ENCODE measurements around the gene ICA1. TPM values are rescaled to one million over a fixed set of nuclear protein-coding genes. Genes with fewer than 3 reads are reported as not detected.

The ICA1 gene
- total RNA-seq, 5 donors from 2014 or later (not counting 1 experiment from before 2014, with no cell fraction given), result 0.82 to 2.4 (median 1.1) TPM

DNA sequence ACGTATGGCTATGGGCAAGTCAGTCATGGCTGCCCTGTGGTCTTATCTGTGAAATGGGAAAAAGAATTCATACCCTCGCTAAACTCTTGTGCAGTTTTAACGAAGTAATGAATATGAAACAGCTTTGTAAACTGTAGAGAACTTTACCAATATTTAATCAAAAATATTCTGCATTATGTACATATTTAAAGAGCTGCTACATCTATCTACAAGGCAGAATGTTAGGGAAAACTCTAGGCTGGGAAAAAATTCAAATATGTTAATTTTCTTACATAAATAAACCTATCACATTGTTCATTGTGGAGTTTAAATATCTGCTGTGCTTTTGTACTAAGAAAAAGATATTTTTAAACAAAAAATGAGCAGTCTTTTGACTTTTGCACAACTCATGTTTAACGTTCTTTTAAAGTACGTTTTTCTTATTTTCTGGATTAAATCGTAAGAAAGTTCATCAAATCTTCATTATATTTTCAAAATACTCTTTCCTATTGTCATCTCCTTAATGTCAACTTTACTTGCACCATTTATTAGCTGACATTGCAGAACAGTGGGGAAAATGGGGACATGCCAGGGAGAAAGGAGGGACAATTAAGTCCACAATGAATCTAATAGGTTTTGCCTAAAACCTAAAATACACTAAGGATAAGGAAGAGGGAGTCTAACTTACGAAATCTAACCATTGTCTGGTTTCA is 57.5 kb downstream of the ICA1 start:
- Mint-ChIP-seq H3K36me3 (no peaks in the 10 kb centered on the region), H3K9me3 (no peaks in the 10 kb centered on the region), H3K4me1 (peaks cover 0 to 1% (median 1%) of the 10 kb centered on the region in 3 donors), H3K4me3 (no peak overlapping the region), H3K27ac (no peak overlapping the region), H3K27me3 (peaks cover 4 to 8% of the 10 kb centered on the region in 2 donors)
- 100% methylated on average over 1 of the region's 7 CpGs for WGBS (ENCODE audit: insufficient coverage)
- Histone ChIP-seq H3K27me3 (replicated peaks in 1 of 2; ENCODE audit: control insufficient read depth in 2 of 2, extremely low read depth in 1 of 2, insufficient read depth in 2 of 2, low read length in 1 of 2) (no peaks in the 10 kb centered on the region), H3K4me1 (ENCODE audit: control insufficient read depth in 1 of 2, extremely low read depth in 1 of 2, insufficient read depth in 2 of 2, low read length in 2 of 2) (no peaks in the 10 kb centered on the region), H3K9me3 (no peaks in the 10 kb centered on the region), H3K36me3 (ENCODE audit: control insufficient read depth in 2 of 2, extremely low read depth in 1 of 2, insufficient read depth in 1 of 2, low read length in 1 of 2) (no peaks in the 10 kb centered on the region), H3K4me3 (ENCODE audit: control insufficient read depth in 1 of 2, extremely low read depth in 1 of 2, low read length in 1 of 2) (no peak overlapping the region), H3K27ac (ENCODE audit: low read length) (no peak overlapping the region)
- DNase-seq, result no peak
- no peak for ATAC-seq (replicated peaks in 1 of 4)
- POLR2A ChIA-PET, result interaction anchor here (0.5 to 0.6 kb wide), 2 partner anchors 10 to 539 kb away, joined by 3 to 4 read pairs; no protein-coding TSS in a partner anchor
- CTCF ChIA-PET, result interaction anchor here (0.6 to 0.7 kb wide), 4 partner anchors 8 to 679 kb away, joined by 3 to 10 read pairs (median 4); no protein-coding TSS in a partner anchor

- H3K9me3 ChIP-seq, result no peaks in the 10 kb centered on the region
- no peak for DNase-seq
- CTCF ChIA-PET, result interaction anchor here in 1 of 2 donors (0.6 kb wide), 1 partner anchor 437 kb away, joined by 3 read pairs; no protein-coding TSS in a partner anchor
- 38% methylated on average over 1 of the region's 3 CpGs for WGBS (ENCODE audit: insufficient coverage)
- no peaks in the 10 kb centered on the region for H3K27me3 ChIP-seq (replicated peaks in 1 of 2; ENCODE audit: control insufficient read depth in 2 of 2, extremely low read depth in 1 of 2, insufficient read depth in 2 of 2, low read length in 1 of 2)
- ATAC-seq (replicated peaks in 1 of 4), result no peak
- H3K27ac Mint-ChIP-seq, result no peak overlapping the region
- no peaks in the 10 kb centered on the region for H3K9me3 Mint-ChIP-seq
- H3K27me3 Mint-ChIP-seq, result peaks cover 4 to 7% of the 10 kb centered on the region in 2 donors
- H3K27ac ChIP-seq (ENCODE audit: low read length), result no peak overlapping the region
- H3K4me3 Mint-ChIP-seq, result no peak overlapping the region
- H3K4me1 ChIP-seq (ENCODE audit: control insufficient read depth in 1 of 2, extremely low read depth in 1 of 2, insufficient read depth in 2 of 2, low read length in 2 of 2), result peaks cover 0 to 9% of the 10 kb centered on the region in 2 experiments
- H3K36me3 Mint-ChIP-seq, result no peaks in the 10 kb centered on the region
- H3K4me3 ChIP-seq (ENCODE audit: control insufficient read depth in 1 of 2, extremely low read depth in 1 of 2, low read length in 1 of 2), result no peak overlapping the region
- H3K36me3 ChIP-seq (ENCODE audit: control insufficient read depth in 2 of 2, extremely low read depth in 1 of 2, insufficient read depth in 1 of 2, low read length in 1 of 2), result no peaks in the 10 kb centered on the region
- peaks cover 10 to 13% (median 12%) of the 10 kb centered on the region in 3 donors for H3K4me1 Mint-ChIP-seq
- POLR2A ChIA-PET, result interaction anchor here in 1 of 2 donors (0.5 kb wide), 1 partner anchor 418 kb away, joined by 4 read pairs; no protein-coding TSS in a partner anchor
Observed at GRCh38 chr7:8201846-8202441, 60.0 kb downstream of the ICA1 start.

DNA sequence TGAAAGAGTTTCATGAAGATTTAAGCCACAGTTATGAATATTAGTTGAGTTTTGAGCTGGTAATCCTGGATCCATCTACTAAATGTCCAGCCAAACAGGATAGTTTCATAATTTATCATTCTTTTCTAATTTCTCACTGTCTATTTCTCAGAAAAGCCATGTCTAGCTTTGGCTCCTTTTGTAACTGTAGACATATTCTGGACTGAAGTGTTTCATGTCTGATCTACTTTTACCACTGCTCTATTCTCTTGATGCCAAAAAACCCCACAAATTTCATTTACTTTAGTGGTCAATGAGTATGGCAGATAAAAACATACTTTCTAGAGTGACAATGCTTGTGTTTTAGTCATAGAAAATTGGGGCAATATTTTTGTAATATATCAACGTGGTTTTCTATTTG is 61.2 kb downstream of the ICA1 start:
- ATAC-seq (replicated peaks in 1 of 4), result no peak
- Histone ChIP-seq H3K9me3 (no peaks in the 10 kb centered on the region), H3K27ac (ENCODE audit: low read length) (no peak overlapping the region), H3K27me3 (replicated peaks in 1 of 2; ENCODE audit: control insufficient read depth in 2 of 2, extremely low read depth in 1 of 2, insufficient read depth in 2 of 2, low read length in 1 of 2) (no peaks in the 10 kb centered on the region), H3K4me1 (ENCODE audit: control insufficient read depth in 1 of 2, extremely low read depth in 1 of 2, insufficient read depth in 2 of 2, low read length in 2 of 2) (peaks cover 0 to 11% of the 10 kb centered on the region in 2 experiments), H3K4me3 (ENCODE audit: control insufficient read depth in 1 of 2, extremely low read depth in 1 of 2, low read length in 1 of 2) (no peak overlapping the region), H3K36me3 (ENCODE audit: control insufficient read depth in 2 of 2, extremely low read depth in 1 of 2, insufficient read depth in 1 of 2, low read length in 1 of 2) (no peaks in the 10 kb centered on the region)
- CTCF ChIA-PET, result no interaction called here
- no peaks in the 10 kb centered on the region for H3K36me3 Mint-ChIP-seq
- no CpG with 5 or more reads among the region's 1 CpG for WGBS (ENCODE audit: insufficient coverage)
- H3K4me3 Mint-ChIP-seq, result no peak overlapping the region
- H3K27me3 Mint-ChIP-seq, result peaks cover 0 to 2% of the 10 kb centered on the region in 2 donors
- no peaks in the 10 kb centered on the region for H3K9me3 Mint-ChIP-seq
- POLR2A ChIA-PET, result no interaction called here
- DNase-seq, result no peak
- H3K4me1 Mint-ChIP-seq, result peaks cover 10 to 15% (median 12%) of the 10 kb centered on the region in 3 donors
- H3K27ac Mint-ChIP-seq, result no peak overlapping the region

DNA sequence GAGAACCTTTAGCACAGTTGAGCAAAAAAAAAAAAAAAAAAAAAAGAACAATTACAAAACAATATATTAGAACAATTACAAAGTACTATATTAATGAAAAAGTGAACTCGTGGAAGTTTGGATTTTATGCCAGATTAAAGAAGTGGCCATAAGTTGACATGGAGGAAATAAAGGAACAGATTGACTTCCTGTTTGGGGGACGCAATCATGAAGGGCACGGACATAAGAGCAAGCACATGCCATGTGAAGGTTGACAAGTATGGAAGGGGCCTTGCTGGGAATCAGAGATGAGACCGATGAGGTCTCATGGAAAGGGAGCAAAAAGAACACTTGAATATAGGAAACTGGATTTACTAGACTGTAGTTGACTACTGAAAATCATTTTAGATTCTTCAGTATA is 61.7 kb downstream of the ICA1 start:
- no peaks in the 10 kb centered on the region for H3K9me3 Mint-ChIP-seq
- ChIA-PET POLR2A (no interaction called here), CTCF (no interaction called here)
- H3K27me3 Mint-ChIP-seq, result no peaks in the 10 kb centered on the region
- no peaks in the 10 kb centered on the region for H3K9me3 ChIP-seq
- ATAC-seq (replicated peaks in 1 of 4) (no peak), DNase-seq (no peak)
- no peak overlapping the region for H3K27ac ChIP-seq (ENCODE audit: low read length)
- 84% methylated on average over 4 of the region's 4 CpGs for WGBS (ENCODE audit: insufficient coverage)
- H3K4me1 ChIP-seq (ENCODE audit: control insufficient read depth in 1 of 2, extremely low read depth in 1 of 2, insufficient read depth in 2 of 2, low read length in 2 of 2), result peaks cover 0 to 11% of the 10 kb centered on the region in 2 experiments
- H3K36me3 Mint-ChIP-seq, result no peaks in the 10 kb centered on the region
- H3K4me1 Mint-ChIP-seq, result peaks cover 10 to 15% (median 12%) of the 10 kb centered on the region in 3 donors
- no peak overlapping the region for H3K4me3 Mint-ChIP-seq
- H3K4me3 ChIP-seq (ENCODE audit: control insufficient read depth in 1 of 2, extremely low read depth in 1 of 2, low read length in 1 of 2), result no peak overlapping the region
- no peaks in the 10 kb centered on the region for H3K27me3 ChIP-seq (replicated peaks in 1 of 2; ENCODE audit: control insufficient read depth in 2 of 2, extremely low read depth in 1 of 2, insufficient read depth in 2 of 2, low read length in 1 of 2)
- H3K36me3 ChIP-seq (ENCODE audit: control insufficient read depth in 2 of 2, extremely low read depth in 1 of 2, insufficient read depth in 1 of 2, low read length in 1 of 2), result no peaks in the 10 kb centered on the region
- H3K27ac Mint-ChIP-seq, result no peak overlapping the region

GRCh38 chr7:8197994-8198698 is 63.8 kb downstream of the ICA1 start:
- no peaks in the 10 kb centered on the region for H3K36me3 Mint-ChIP-seq
- Histone ChIP-seq H3K9me3 (no peaks in the 10 kb centered on the region), H3K27me3 (replicated peaks in 1 of 2; ENCODE audit: control insufficient read depth in 2 of 2, extremely low read depth in 1 of 2, insufficient read depth in 2 of 2, low read length in 1 of 2) (no peaks in the 10 kb centered on the region), H3K27ac (ENCODE audit: low read length) (no peak overlapping the region), H3K4me1 (ENCODE audit: control insufficient read depth in 1 of 2, extremely low read depth in 1 of 2, insufficient read depth in 2 of 2, low read length in 2 of 2) (peaks cover 0 to 11% of the 10 kb centered on the region in 2 experiments), H3K4me3 (ENCODE audit: control insufficient read depth in 1 of 2, extremely low read depth in 1 of 2, low read length in 1 of 2) (no peak overlapping the region), H3K36me3 (ENCODE audit: control insufficient read depth in 2 of 2, extremely low read depth in 1 of 2, insufficient read depth in 1 of 2, low read length in 1 of 2) (no peaks in the 10 kb centered on the region)
- H3K27me3 Mint-ChIP-seq, result no peaks in the 10 kb centered on the region
- ChIA-PET POLR2A (interaction anchor here (0.6 to 0.7 kb wide), 2 partner anchors 27 to 517 kb away, joined by 3 to 6 read pairs; no protein-coding TSS in a partner anchor), CTCF (interaction anchor here (0.6 to 1.1 kb wide), 6 partner anchors 8 to 1065 kb away, joined by 3 to 4 read pairs (median 3); no protein-coding TSS in a partner anchor)
- no peak overlapping the region for H3K4me3 Mint-ChIP-seq
- 20% methylated on average over 5 of the region's 5 CpGs for WGBS (ENCODE audit: insufficient coverage)
- peaks cover 10 to 15% (median 12%) of the 10 kb centered on the region in 3 donors for H3K4me1 Mint-ChIP-seq
- peak in 26 of 35 experiments; percentile 4 to 70 (median 19) for DNase-seq
- peak overlapping the region; percentile 2 to 37 for H3K27ac Mint-ChIP-seq
- no peaks in the 10 kb centered on the region for H3K9me3 Mint-ChIP-seq
- ATAC-seq (replicated peaks in 1 of 4), result peak; percentile 45 to 83 (median 68)

- no peak for DNase-seq
- Histone ChIP-seq H3K4me1 (ENCODE audit: control insufficient read depth in 1 of 2, extremely low read depth in 1 of 2, insufficient read depth in 2 of 2, low read length in 2 of 2) (peaks cover 0 to 8% of the 10 kb centered on the region in 2 experiments), H3K36me3 (ENCODE audit: control insufficient read depth in 2 of 2, extremely low read depth in 1 of 2, insufficient read depth in 1 of 2, low read length in 1 of 2) (no peaks in the 10 kb centered on the region), H3K27me3 (replicated peaks in 1 of 2; ENCODE audit: control insufficient read depth in 2 of 2, extremely low read depth in 1 of 2, insufficient read depth in 2 of 2, low read length in 1 of 2) (no peaks in the 10 kb centered on the region), H3K27ac (ENCODE audit: low read length) (no peak overlapping the region), H3K4me3 (ENCODE audit: control insufficient read depth in 1 of 2, extremely low read depth in 1 of 2, low read length in 1 of 2) (no peak overlapping the region), H3K9me3 (no peaks in the 10 kb centered on the region)
- POLR2A ChIA-PET, result no interaction called here
- no peak overlapping the region for H3K27ac Mint-ChIP-seq
- H3K4me1 Mint-ChIP-seq, result peaks cover 10 to 16% (median 10%) of the 10 kb centered on the region in 3 donors
- CTCF ChIA-PET, result interaction anchor here (0.6 to 0.9 kb wide), 5 partner anchors 428 to 597 kb away, joined by 3 read pairs; no protein-coding TSS in a partner anchor
- no peak for ATAC-seq (replicated peaks in 1 of 4)
- no peak overlapping the region for H3K4me3 Mint-ChIP-seq
- no peaks in the 10 kb centered on the region for H3K36me3 Mint-ChIP-seq
- no peaks in the 10 kb centered on the region for H3K27me3 Mint-ChIP-seq
- no peaks in the 10 kb centered on the region for H3K9me3 Mint-ChIP-seq
Observed at GRCh38 chr7:8192897-8193296, 69.1 kb downstream of the ICA1 start.
